Upper lobe of left lung (tissue), 6 donors: Measurements from ENCODE around the gene TMPRSS6. TPM values are rescaled to one million over a fixed set of nuclear protein-coding genes. Genes with fewer than 3 reads are reported as not detected.

Source experiments
- ATAC-seq, 2 donors: fragments of 200-7000 bp; cut with Tn5 transposase; one replicate each; pipeline ENCODE4 v1.9.1; 2022; ENCODE audit warnings: mild to moderate bottlenecking in 2 of 2, moderate library complexity in 2 of 2; ENCODE audit not compliant: low FRiP score in 2 of 2
- DNase-seq, 2 donors: peaks; one replicate each; pipeline ENCODE4 v3.0.0-alpha.2; 2019 to 2020
- H3K27ac ChIP-seq, 4 donors: fragments of 200-600 bp; sonication (generic); one replicate each; pipeline ENCODE4 v1.5.1; 2016 to 2019
- H3K27me3 ChIP-seq, 4 donors: fragments of 200-600 bp; sonication (generic); one replicate each; pipeline ENCODE4 v1.5.1; 2017 to 2019
- H3K36me3 ChIP-seq, 4 donors: fragments of 200-600 bp; sonication (generic); one replicate each; pipeline ENCODE4 v1.5.1; 2016 to 2019
- H3K4me1 ChIP-seq, 4 donors: fragments of 200-600 bp; sonication (generic); one replicate each; pipeline ENCODE4 v1.5.1; 2018 to 2019
- H3K4me3 ChIP-seq, 4 donors: fragments of 200-600 bp; sonication (generic); one replicate each; pipeline ENCODE4 v1.5.1; 2017 to 2019; ENCODE audit warnings: mild to moderate bottlenecking in 2 of 4, moderate library complexity in 1 of 4
- H3K9me3 ChIP-seq, 4 donors: fragments of 200-600 bp; sonication (generic); one replicate each; pipeline ENCODE4 v1.5.1; 2018 to 2019
- CTCF ChIP-seq, 6 experiments: fragments of 450-650 bp in 4 of 6; fragments of 200-600 bp in 2 of 6; sonication (generic) in 2 of 6; IDR thresholded peaks; one replicate each; pipeline ENCODE4 v1.5.1; 2016 to 2019; ENCODE audit warnings: antibody characterized with exemption in 6 of 6
- EP300 ChIP-seq, 4 donors: sonication (generic); formaldehyde crosslinking; IDR thresholded peaks; one replicate each; pipeline ENCODE4 v1.5.1; 2017; ENCODE audit warnings: antibody characterized with exemption in 4 of 4, control low read depth in 2 of 4
- POLR2A ChIP-seq, 4 donors: fragments of 450-650 bp; IDR thresholded peaks; one replicate each; pipeline ENCODE4 v1.5.1; 2016 to 2017; ENCODE audit warnings: antibody characterized with exemption in 4 of 4, mild to moderate bottlenecking in 2 of 4
- POLR2AphosphoS5 ChIP-seq, 2 donors: sonication (generic); formaldehyde crosslinking; IDR thresholded peaks; one replicate each; pipeline ENCODE4 v1.5.1; 2017; ENCODE audit warnings: antibody characterized with exemption in 2 of 2
- WGBS, 2 donors: methylation state at CpG; one replicate each; pipeline ENCODE4 v1.1.5; 2017 to 2018; 5-methylcytosine and 5-hydroxymethylcytosine counted together
- total RNA-seq, 6 donors: library from RNA; depleted of rRNA in 4 of 6; stranded (reverse); fragments of >200 nt in 4 of 6; gene quantifications; one replicate each; pipeline versions ENCODE4 v1.1.0 to v1.2.1, GENCODE V29; 2016 to 2021
- donor health status: DM: no; HTN: no; CAD: no; lungs with moderate emphysema.
- donor health status: DM: no; HTN: yes; CAD: no; lungs with severe emphysema.

Gene TMPRSS6
- total RNA-seq, 6 donors from 2014 or later, result 0.47 to 8.2 (median 2.0) TPM

DNA sequence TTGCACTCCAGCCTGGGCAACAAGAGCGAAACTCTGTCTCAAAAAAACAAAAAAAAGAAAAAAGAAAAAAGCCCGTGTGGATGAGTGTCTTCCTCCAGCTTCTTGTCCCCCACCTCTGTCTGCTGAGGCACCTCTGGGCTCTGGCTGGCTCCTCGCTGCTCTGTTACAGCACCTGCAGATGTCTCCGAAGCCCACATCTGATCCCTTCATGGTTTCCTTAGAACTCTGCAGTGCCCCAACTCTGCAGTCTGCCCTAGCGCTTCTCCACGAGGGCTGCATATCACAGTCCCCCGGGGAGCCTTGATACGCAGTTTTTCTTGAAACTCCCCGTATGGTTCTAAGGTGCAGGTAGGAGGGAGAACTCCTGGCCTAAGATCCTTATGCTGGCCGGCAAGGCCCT lies 42.1 kb downstream of the TMPRSS6 start:
- TF ChIP-seq CTCF (IDR thresholded peaks at IDR 0.05) (no peak), POLR2AphosphoS5 (IDR thresholded peaks at IDR 0.05) (no peak), EP300 (IDR thresholded peaks at IDR 0.05) (no peak), POLR2A (IDR thresholded peaks at IDR 0.05) (no peak)
- Histone ChIP-seq H3K27me3 (peaks cover 0 to 12% (median 4%) of the 10 kb centered on the region in 4 donors), H3K27ac (no peak overlapping the region), H3K4me1 (no peaks in the 10 kb centered on the region), H3K9me3 (no peaks in the 10 kb centered on the region), H3K36me3 (no peaks in the 10 kb centered on the region), H3K4me3 (no peak overlapping the region)
- 82% methylated on average over 9 to 10 of the region's 10 CpGs for WGBS, 2 donors
- no peak for DNase-seq
- ATAC-seq, result no peak

DNA sequence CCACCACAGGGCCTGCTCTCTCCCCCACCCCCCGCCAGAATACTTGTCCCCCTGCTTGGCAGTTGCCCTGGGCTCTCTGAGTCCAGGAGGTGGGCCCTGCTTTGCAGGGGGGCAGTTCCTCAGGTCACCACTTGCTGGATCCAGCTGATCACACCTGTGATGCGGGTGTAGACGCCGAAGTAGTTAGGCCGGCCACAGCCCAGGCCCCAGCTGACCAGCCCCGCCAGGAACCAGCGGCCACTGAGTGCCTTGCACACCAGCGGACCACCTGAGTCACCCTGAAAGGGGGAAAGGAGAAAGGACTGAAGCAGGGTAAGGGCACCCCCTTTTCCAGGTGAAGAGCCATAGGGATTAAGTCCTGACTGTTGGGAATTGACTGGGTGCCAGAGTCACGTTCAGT lies 43.6 kb downstream of the TMPRSS6 start:
- TF ChIP-seq POLR2A (IDR thresholded peaks at IDR 0.05) (no peak), EP300 (IDR thresholded peaks at IDR 0.05) (no peak), CTCF (IDR thresholded peaks at IDR 0.05) (no peak), POLR2AphosphoS5 (IDR thresholded peaks at IDR 0.05) (no peak)
- Histone ChIP-seq H3K27me3 (peaks cover 0 to 12% (median 4%) of the 10 kb centered on the region in 4 donors), H3K4me3 (no peak overlapping the region), H3K27ac (no peak overlapping the region), H3K36me3 (peaks cover 0 to 3% (median 0%) of the 10 kb centered on the region in 4 donors), H3K9me3 (no peaks in the 10 kb centered on the region), H3K4me1 (no peaks in the 10 kb centered on the region)
- ATAC-seq, result no peak
- WGBS, 2 donors, result 92 to 93% methylated on average over 7 to 9 of the region's 9 CpGs
- DNase-seq, result no peak

GRCh38 chr22:37065180-37065579 lies 44.3 kb downstream of the TMPRSS6 start:
- H3K27me3 ChIP-seq, result peaks cover 0 to 12% (median 4%) of the 10 kb centered on the region in 4 donors
- peaks cover 0 to 11% (median 3%) of the 10 kb centered on the region in 4 donors for H3K36me3 ChIP-seq
- 72 to 82% methylated on average over 2 to 3 of the region's 3 CpGs for WGBS, 2 donors
- no peak for TF ChIP-seq EP300 (IDR thresholded peaks at IDR 0.05)
- no peak for TF ChIP-seq POLR2A (IDR thresholded peaks at IDR 0.05)
- TF ChIP-seq POLR2AphosphoS5 (IDR thresholded peaks at IDR 0.05), result no peak
- no peak for TF ChIP-seq CTCF (IDR thresholded peaks at IDR 0.05)
- H3K9me3 ChIP-seq, result no peaks in the 10 kb centered on the region
- no peak overlapping the region for H3K27ac ChIP-seq
- DNase-seq (no peak), ATAC-seq (no peak)
- no peak overlapping the region for H3K4me3 ChIP-seq
- H3K4me1 ChIP-seq, result no peaks in the 10 kb centered on the region

DNA sequence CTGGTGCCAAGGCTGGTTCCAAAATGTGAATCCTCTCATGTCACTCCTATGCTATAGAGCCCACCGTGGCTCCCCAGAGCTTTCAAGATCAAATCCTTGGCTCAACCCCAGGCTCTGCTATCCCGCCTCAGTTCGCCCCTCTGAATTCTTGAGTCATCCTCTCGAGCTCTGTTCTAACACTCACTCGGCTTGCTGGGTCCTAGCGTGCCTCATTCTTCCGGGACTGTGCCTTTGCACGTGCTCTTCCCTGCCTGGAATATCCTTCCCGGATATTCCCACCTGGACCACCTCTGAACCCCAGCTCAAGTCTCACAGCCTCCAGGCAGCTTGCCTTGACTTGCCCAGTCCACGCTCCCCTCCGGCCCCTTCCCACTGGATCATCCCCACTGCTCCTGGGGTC lies 45.0 kb downstream of the TMPRSS6 start:
- ATAC-seq, result no peak
- Histone ChIP-seq H3K9me3 (no peaks in the 10 kb centered on the region), H3K36me3 (peaks cover 0 to 17% (median 6%) of the 10 kb centered on the region in 4 donors)

More for the DNA sequence above, 45.0 kb downstream of the TMPRSS6 start:
- 93 to 95% methylated on average over 11 of the region's 11 CpGs for WGBS, 2 donors
- Histone ChIP-seq H3K27ac (no peak overlapping the region), H3K4me3 (no peak overlapping the region), H3K4me1 (no peaks in the 10 kb centered on the region), H3K27me3 (peaks cover 0 to 12% (median 4%) of the 10 kb centered on the region in 4 donors)
- no peak for DNase-seq
- TF ChIP-seq EP300 (IDR thresholded peaks at IDR 0.05), result no peak
- no peak for TF ChIP-seq POLR2AphosphoS5 (IDR thresholded peaks at IDR 0.05)
- TF ChIP-seq POLR2A (IDR thresholded peaks at IDR 0.05), result no peak
- TF ChIP-seq CTCF (IDR thresholded peaks at IDR 0.05), result no peak
